T-helper 2 cell treated with Interferon-gamma antibody and Interleukin-4, amounts not matched to agents 5 μg/mL and 100 μg/mL, for 36 hours (primary cell): Measurements from ENCODE around the gene PPP1R7.

Experiments used
- DNase-seq: peaks from one replicate; pipeline ENCODE4 v3.0.0; 2021; ENCODE audit warnings: low spot score
- H3K27ac Mint-ChIP-seq: one replicate; pipeline ENCODE4 v1.8.0; 2021; ENCODE audit warnings: mild to moderate bottlenecking, mixed read lengths
- H3K27me3 Mint-ChIP-seq: one replicate; pipeline ENCODE4 v1.8.0; 2021; ENCODE audit warnings: low read depth, mixed read lengths
- H3K36me3 Mint-ChIP-seq: one replicate; pipeline ENCODE4 v1.8.0; 2021; ENCODE audit warnings: low read depth, mixed read lengths
- H3K4me1 Mint-ChIP-seq: one replicate; pipeline ENCODE4 v1.8.0; 2021; ENCODE audit warnings: low read depth, mixed read lengths
- H3K4me3 Mint-ChIP-seq: one replicate; pipeline ENCODE4 v1.8.0; 2022; ENCODE audit warnings: mild to moderate bottlenecking, moderate library complexity, mixed read lengths
- H3K9me3 Mint-ChIP-seq: one replicate; pipeline ENCODE4 v1.8.0; 2021; ENCODE audit warnings: mixed read lengths

The PPP1R7 gene

DNA sequence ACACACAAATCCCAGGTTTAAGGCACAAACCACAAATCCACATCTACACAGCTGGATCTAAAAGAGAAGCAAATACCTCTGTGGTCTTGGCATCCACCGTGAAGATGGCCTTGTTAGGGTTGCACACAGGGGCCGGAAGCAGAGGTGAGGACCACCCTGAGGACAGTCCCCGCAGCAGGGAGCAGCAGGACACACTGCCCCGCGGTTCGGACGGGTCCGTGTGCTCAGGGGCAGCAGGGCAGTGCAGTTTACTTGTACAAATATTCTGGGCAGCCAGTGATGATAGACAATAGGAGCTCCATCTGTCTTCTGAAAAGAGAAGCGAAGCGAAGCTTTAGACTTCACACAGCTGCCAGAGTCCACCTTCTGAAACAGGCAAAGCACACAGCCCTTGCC, 9.8 kb upstream of the PPP1R7 start:
- H3K27ac Mint-ChIP-seq = no peak overlapping the region
- DNase-seq = no peak
- H3K27me3 Mint-ChIP-seq = no peaks in the 10 kb centered on the region
- H3K9me3 Mint-ChIP-seq = no peaks in the 10 kb centered on the region
- H3K4me3 Mint-ChIP-seq = no peak overlapping the region
- no peaks in the 10 kb centered on the region for H3K4me1 Mint-ChIP-seq
- peaks cover 7% of the 10 kb centered on the region for H3K36me3 Mint-ChIP-seq

DNA sequence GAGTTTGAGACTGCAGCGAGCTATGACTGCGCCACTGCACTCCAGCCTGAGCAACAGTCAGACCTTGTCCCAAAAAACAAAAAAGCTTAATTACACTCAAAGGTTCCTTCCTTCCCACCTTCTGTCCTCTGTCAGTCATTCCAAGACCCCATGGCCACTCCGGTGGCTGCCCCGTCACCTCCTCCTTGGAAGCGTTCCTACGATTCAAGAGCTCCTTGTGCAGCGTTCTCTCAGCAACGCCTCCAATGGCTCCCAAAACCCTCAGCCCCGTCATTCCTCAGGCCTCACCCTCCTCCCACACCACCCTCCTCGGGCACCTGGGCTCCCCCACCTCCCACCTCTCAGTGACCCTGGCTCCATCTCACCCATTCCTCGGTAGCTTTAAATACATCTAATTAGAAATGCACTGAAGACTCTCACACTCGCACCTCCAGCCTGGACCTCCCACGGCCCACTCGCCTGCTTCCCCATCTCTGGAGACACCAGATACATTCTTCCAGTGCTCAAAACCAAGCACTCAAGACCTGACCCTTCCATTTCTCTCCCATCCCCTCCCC, 9.0 kb upstream of the PPP1R7 start:
- H3K4me1 Mint-ChIP-seq = peaks cover 2% of the 10 kb centered on the region
- no peak for DNase-seq
- H3K9me3 Mint-ChIP-seq = no peaks in the 10 kb centered on the region
- no peaks in the 10 kb centered on the region for H3K27me3 Mint-ChIP-seq
- no peak overlapping the region for H3K27ac Mint-ChIP-seq
- no peak overlapping the region for H3K4me3 Mint-ChIP-seq
- H3K36me3 Mint-ChIP-seq = peaks cover 7% of the 10 kb centered on the region

DNA sequence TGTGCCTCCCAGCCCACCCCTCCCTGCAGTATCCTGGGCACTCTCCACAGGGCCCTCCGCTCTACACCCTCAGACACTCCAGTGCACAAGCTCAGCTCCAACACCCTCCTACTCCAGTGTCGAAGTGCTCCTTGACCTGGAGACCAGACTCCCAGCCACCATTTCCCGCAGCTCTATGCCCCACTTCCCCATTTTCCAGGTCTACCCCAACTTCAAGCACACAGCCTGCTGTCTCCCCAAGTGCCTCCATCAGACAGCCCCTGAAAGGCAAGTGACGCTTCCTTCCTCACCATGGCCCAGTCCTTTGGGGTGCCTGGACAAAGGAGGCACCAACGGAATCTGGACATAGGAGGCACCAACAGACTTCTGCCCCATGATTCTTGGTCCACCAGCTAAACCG, 8.2 kb upstream of the PPP1R7 start:
- H3K9me3 Mint-ChIP-seq = no peaks in the 10 kb centered on the region
- no peak overlapping the region for H3K27ac Mint-ChIP-seq
- no peak for DNase-seq
- no peaks in the 10 kb centered on the region for H3K27me3 Mint-ChIP-seq
- peaks cover 8% of the 10 kb centered on the region for H3K4me1 Mint-ChIP-seq
- peaks cover 7% of the 10 kb centered on the region for H3K36me3 Mint-ChIP-seq
- no peak overlapping the region for H3K4me3 Mint-ChIP-seq

DNA sequence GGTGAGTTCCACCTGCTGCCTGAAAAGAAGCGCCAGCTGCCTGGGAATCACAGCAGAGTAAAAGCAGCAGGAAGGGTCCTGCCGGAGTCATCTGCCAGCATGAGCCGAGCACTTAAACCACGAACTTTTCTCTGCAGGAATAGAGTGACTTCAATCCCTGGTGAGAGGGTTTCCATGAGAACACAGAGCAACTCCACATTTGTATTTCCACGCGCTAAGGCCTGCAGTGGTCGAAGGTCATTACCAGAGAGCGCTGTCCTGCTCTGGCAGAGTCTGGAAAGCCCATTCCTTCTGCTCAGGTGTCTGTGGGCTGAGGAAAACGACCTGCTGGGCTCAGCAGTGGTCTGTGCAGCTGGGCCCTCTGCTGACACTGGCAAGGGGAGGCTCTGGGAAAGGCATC, 7.7 kb upstream of the PPP1R7 start:
- Mint-ChIP-seq H3K4me1 (peaks cover 8% of the 10 kb centered on the region), H3K9me3 (no peaks in the 10 kb centered on the region), H3K27ac (no peak overlapping the region), H3K27me3 (no peaks in the 10 kb centered on the region), H3K4me3 (no peak overlapping the region), H3K36me3 (peaks cover 7% of the 10 kb centered on the region)
- DNase-seq = no peak

DNA sequence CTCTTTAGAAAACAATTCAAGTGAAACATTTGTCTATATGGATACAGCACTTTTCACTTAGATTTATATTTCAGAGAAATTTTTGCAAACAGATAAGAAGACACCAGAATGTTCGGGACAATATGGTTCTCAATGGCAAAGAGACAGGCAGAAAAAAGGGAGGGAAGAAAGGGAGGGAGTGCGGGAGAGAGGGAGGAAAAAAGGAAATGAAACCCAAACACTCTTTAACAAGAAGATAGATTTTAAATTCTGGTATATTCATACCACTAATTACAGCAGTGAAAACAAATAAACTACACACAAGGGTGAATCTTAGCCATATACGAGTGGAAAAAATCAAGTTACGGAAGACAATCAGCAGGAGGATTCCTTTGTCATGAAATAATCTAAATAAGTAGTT, 4.0 kb upstream of the PPP1R7 start:
- Mint-ChIP-seq H3K36me3 (peaks cover 5% of the 10 kb centered on the region), H3K27me3 (no peaks in the 10 kb centered on the region), H3K9me3 (no peaks in the 10 kb centered on the region), H3K4me3 (no peak overlapping the region), H3K27ac (no peak overlapping the region), H3K4me1 (peaks cover 23% of the 10 kb centered on the region)
- DNase-seq = no peak

DNA sequence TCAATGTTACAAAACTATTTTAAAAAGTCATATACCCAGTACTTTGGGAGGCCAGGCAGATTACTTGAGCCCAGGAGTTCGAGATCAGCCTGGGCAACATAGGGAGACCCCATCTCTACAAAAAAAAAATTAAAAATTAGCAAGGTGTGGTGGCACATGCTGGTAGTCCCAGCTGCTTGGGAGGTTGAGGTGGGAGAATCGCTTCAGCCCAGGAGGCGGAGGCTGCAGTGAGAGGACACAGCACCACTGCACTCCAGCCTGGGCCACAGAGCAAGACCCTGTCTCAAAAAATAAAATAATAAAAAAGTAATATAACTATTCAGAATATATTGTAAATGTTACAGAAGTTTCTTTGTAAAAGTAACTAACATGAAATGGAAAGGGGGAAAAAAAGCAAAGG, 2.9 kb upstream of the PPP1R7 start:
- Mint-ChIP-seq H3K27me3 (no peaks in the 10 kb centered on the region), H3K36me3 (peaks cover 1% of the 10 kb centered on the region), H3K9me3 (no peaks in the 10 kb centered on the region), H3K4me1 (peaks cover 33% of the 10 kb centered on the region), H3K4me3 (no peak overlapping the region), H3K27ac (no peak overlapping the region)
- no peak for DNase-seq

DNA sequence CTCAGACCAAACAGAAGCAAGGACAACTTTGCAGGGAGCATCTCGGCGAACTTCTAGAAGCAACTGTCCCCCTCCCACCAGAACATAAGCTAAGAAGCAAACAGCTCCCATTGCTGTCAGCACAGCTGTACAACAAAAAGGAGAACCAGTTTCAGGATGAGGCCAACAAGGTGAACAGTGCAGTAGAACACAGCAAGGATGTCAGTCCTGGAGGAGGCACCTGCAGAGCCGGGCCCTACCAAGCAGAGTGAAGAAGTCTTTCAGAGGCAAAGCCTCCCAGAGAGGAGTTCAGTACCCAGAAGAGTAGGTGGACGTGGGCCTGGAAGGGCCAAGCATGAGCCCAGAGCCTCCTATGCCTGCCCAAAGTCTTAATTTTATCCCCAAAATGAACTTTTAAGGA, 2.0 kb upstream of the PPP1R7 start:
- no peaks in the 10 kb centered on the region for H3K9me3 Mint-ChIP-seq
- no peaks in the 10 kb centered on the region for H3K27me3 Mint-ChIP-seq
- peak overlapping the region; percentile 98 for H3K4me3 Mint-ChIP-seq
- no peak for DNase-seq
- peak overlapping the region; percentile 89 for H3K27ac Mint-ChIP-seq
- peaks cover 37% of the 10 kb centered on the region for H3K4me1 Mint-ChIP-seq
- peaks cover 3% of the 10 kb centered on the region for H3K36me3 Mint-ChIP-seq

DNA sequence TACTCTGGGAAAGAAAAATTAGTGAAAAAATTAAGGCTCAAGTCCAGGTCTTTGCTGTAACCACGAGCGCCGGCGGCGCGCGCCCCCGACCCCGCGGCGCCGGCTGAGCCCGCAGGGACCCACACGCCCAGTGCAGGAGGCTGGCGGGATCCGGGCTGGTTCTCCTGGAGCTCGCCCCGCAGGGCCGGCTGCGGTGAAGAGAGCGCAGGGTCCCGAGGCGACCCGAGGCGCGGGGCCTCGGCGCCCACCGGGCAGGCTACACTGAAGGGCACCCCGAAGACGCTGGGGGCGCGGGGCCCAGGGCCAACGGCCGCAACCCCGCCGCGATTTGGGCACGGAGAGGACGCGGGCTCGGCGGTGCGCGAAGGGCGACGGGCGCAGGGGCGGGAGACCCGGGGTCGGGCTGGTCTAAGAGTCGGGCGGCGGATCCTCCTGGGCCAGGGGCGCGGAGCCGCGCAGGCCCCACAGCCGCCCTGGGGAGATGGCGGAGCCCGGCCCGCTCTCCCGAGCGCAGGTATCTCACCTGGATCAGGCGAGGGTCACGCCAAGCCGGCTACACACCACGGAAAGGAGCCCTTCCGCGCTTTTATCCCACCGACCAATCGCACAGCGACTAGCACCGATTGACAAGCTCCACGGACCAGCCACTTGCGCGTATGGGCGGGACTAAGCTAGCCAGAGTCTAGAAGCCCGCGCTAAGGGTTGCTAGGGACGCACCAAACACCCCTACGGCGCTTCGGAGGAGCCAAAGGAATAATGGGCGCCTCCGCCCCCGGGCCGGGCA, 1.2 kb upstream of the PPP1R7 start, which contains the start of gene PASK:
PASK (minus strand) TSS at position 582 of the 784 bp plus-strand sequence. CDS start 6,440 bp downstream, outside the sequence.
- Mint-ChIP-seq H3K36me3 (peaks cover 7% of the 10 kb centered on the region), H3K27ac (peak within 1 kb of the TSS; percentile 93), H3K9me3 (no peaks in the 10 kb centered on the region), H3K4me3 (peak within 1 kb of the TSS; percentile 98), H3K27me3 (no peaks in the 10 kb centered on the region), H3K4me1 (peaks cover 41% of the 10 kb centered on the region)
- peak; percentile 94 for DNase-seq

DNA sequence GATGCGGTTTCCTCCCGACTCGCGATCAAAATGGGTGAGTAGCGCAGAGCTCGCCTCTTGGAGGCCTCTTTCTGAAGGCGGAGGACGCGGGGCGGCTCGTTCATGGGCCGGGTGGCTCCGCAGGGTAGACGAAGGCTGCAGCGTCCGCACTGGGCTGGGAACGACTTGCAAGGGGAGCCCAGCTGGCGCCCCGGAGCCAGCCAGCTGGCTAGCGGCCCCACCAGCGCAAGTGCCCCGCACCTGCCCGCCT, 667 bp upstream of the PPP1R7 start:
- Mint-ChIP-seq H3K4me3 (peak overlapping the region; percentile 90), H3K9me3 (no peaks in the 10 kb centered on the region), H3K4me1 (peaks cover 41% of the 10 kb centered on the region), H3K27ac (peak overlapping the region; percentile 84), H3K27me3 (no peaks in the 10 kb centered on the region), H3K36me3 (peaks cover 7% of the 10 kb centered on the region)
- no peak for DNase-seq

DNA sequence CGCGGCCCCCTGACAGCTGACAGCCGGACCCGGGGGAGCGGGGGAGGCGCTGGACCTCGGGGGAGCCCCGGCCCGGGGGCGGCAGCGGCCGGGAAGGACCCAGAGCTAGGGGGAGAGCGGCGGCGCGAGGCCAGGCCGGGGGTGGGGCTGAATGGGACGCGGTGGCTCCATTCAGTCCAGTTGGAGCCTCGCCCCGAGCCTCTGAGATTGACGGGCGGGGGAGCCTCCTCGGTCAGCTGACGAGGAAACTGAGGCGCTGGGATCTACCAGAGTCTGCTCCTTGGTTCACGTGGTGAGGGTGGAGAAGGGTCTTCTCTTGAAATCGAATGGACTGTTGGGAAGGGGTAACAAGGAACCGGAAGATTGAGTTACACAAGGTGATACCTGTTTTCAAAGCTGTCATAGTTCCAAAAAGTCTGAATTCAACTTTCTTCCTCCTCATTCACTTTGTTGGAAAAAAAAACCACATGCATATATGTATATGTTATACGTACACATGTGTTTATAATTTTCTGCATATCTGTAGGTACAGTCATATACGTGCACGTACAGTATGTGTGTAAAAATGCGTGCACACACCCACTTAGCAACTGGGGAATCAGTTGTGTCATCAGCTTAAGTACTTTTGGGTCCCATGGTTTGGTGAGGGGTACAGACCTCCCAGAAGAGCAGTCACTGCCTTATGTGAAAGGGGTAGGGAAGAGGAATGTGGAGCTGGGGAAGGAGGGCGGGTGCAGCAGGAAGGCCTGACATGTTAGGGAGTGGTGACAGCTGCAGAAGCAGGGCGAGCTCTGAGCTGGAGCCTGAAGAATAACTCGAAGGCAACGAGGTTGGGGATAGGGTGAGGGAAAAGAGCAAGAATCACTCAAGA, 628 bp downstream of the PPP1R7 start:
- Mint-ChIP-seq H3K27ac (peak overlapping the region; percentile 76), H3K27me3 (no peaks in the 10 kb centered on the region), H3K4me3 (peak overlapping the region; percentile 91), H3K36me3 (peaks cover 10% of the 10 kb centered on the region), H3K4me1 (peaks cover 45% of the 10 kb centered on the region), H3K9me3 (no peaks in the 10 kb centered on the region)
- DNase-seq = no peak

DNA sequence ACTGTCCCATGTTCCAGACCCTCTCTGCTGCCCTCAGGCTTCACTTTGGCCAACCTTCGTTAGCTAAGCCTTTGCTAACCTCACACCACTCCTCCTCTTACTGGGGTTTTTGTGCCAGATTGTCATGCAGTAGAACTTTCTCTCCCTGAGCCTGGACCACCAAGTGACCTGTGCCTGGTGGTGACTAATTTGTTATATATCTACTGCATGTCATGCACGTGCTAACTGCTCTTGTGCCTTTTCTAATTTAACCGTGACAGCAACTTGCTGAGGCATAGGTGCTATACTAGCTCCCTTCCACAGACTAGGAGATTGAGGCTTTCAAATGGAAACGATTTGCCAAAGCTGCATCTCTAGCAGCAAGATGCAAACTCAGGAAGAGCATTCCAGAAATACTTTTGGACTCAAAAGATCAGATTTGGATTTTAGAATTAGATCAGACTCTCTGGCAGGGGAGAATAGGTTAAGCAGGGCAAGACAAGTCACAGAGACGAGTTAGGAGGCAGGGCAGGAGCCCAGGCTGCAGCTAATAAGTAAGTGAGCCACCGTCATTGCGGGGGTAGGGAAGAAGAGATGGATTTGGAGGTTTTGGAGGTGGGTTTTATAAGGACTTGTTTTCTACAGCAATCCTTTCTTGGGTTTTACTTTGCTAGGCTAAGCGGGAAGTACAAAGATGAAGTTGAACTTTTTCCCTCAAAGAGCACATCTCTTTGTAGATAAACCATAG, 1.8 kb downstream of the PPP1R7 start:
- peak overlapping the region; percentile 91 for H3K4me3 Mint-ChIP-seq
- no peak overlapping the region for H3K27ac Mint-ChIP-seq
- no peaks in the 10 kb centered on the region for H3K9me3 Mint-ChIP-seq
- H3K4me1 Mint-ChIP-seq = peaks cover 37% of the 10 kb centered on the region
- no peak for DNase-seq
- H3K27me3 Mint-ChIP-seq = no peaks in the 10 kb centered on the region
- peaks cover 14% of the 10 kb centered on the region for H3K36me3 Mint-ChIP-seq

DNA sequence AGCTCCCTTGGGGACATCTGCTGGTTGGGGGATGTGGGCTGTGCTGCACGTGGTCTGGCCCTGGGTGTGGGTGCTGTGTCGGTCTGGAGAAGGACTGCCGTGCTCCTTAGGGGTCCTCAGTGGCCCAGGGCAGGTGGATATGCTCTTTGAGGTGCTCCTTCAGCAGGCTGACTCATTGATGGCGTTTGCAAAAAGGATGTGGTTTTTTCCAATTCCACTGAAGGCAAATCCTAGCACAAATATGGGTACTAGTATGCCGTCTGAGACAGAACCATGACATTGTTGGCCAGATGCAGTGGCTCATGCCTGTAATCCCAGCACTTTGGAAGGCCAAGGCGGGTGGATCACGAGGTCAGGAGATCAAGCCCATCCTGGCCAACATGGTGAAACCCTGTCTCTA, 3.3 kb downstream of the PPP1R7 start:
- peaks cover 21% of the 10 kb centered on the region for H3K36me3 Mint-ChIP-seq

DNA sequence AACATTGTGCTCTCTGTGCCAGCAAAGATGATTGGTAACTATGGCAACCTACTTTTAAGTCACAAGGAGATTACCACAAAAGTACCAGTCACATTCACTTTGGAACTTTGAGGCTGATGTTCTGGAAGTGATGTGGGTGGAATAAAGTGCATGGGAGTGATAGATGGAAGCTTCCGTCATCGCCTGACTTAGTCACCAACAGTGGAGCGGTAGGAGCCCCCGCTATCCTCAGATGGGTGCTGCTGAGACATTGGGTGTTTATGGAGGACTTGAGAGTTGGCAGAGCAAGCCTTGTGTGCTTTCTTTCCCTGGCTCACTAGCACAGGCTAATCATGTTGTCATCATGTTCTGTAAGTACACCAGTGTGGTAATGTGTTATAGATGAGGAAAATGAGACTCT, 4.6 kb downstream of the PPP1R7 start:
- Mint-ChIP-seq H3K27ac (no peak overlapping the region), H3K36me3 (peaks cover 26% of the 10 kb centered on the region), H3K4me3 (no peak overlapping the region), H3K9me3 (no peaks in the 10 kb centered on the region), H3K4me1 (peaks cover 27% of the 10 kb centered on the region), H3K27me3 (no peaks in the 10 kb centered on the region)
- DNase-seq = peak; percentile 29

More for the DNA sequence above, 3.3 kb downstream of the PPP1R7 start:
- Mint-ChIP-seq H3K27me3 (no peaks in the 10 kb centered on the region), H3K4me1 (peaks cover 27% of the 10 kb centered on the region), H3K4me3 (no peak overlapping the region), H3K27ac (no peak overlapping the region), H3K9me3 (no peaks in the 10 kb centered on the region)
- no peak for DNase-seq

DNA sequence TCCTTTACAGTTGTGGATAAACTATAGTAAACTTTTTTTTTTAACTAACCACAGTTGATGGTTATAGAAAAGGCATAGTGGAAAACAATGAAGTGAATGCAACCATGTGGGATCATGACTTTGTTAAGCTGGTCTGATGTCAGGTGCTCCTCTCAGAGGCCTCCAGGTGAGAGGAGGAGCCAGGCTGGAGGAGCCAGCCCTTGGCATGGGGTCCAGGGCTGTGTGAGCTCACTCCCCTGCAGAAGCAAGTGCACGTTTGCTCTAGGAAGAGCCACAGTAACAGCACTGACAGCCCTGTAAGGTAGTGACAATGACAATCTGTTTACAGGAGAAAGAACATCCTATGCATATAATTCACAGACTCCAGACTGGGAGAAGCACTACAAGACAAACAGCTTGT, 5.7 kb downstream of the PPP1R7 start:
- Mint-ChIP-seq H3K27ac (no peak overlapping the region), H3K27me3 (no peaks in the 10 kb centered on the region)

More for the DNA sequence above, 5.7 kb downstream of the PPP1R7 start:
- no peak for DNase-seq
- H3K4me3 Mint-ChIP-seq = no peak overlapping the region
- H3K36me3 Mint-ChIP-seq = peaks cover 28% of the 10 kb centered on the region
- no peaks in the 10 kb centered on the region for H3K9me3 Mint-ChIP-seq
- peaks cover 26% of the 10 kb centered on the region for H3K4me1 Mint-ChIP-seq
